SK-N-MC (cell line): Measurements from ENCODE around the gene ABCG1.

ENCODE experiments used
- EZH2 ChIP-seq: fragments of 200-600 bp; sonication (generic); IDR thresholded peaks from one replicate; pipeline ENCODE4 v1.6.1; 2017; ENCODE audit warnings: antibody characterized with exemption
- FOXP2 ChIP-seq: optimal IDR thresholded peaks from 2 replicates; pipeline ENCODE3; 2011; ENCODE audit warnings: mild to moderate bottlenecking, moderate library complexity; ENCODE audit not compliant: insufficient read depth; ENCODE audit errors: extremely low read length, control extremely low read depth
- POLR2AphosphoS5 ChIP-seq: IDR thresholded peaks from 2 replicates; pipeline ENCODE4 v1.6.1; 2012; ENCODE audit warnings: mild to moderate bottlenecking, low read depth, low read length, borderline replicate concordance

DNA sequence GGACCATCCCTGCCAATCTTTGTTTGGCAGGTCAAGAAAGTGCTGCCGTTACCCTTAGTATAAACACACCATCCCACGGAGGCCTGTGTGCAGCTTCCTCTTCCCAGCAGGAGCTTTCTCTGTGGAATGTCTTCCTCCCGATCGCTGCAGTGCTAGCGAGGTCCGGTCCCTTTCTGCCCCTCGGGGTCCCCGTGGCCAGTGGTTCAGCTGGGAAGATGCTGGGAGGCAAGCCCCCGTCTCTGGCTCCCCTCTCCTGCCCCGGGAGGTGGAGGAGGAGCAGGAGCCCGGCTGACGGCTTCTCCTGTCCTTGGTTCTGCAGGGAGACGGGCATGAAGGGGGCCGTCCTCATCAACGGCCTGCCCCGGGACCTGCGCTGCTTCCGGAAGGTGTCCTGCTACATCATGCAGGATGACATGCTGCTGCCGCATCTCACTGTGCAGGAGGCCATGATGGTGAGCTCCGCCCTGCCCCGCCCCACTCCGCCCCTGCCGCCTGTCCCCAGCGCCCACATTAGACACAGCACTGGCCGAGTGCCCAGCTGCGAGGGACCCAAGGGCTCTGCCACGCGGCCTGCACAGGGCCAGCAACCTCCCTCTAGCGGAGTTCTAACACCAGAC is 54.2 kb downstream of the ABCG1 start:
- no peak for TF ChIP-seq POLR2AphosphoS5
- TF ChIP-seq EZH2: no peak
- no peak for TF ChIP-seq FOXP2
